HG03457 (cell line): ENCODE results near the gene GALR2.

Source experiments
- ATAC-seq: cut with Tn5 transposase; IDR thresholded peaks from one replicate; pipeline ENCODE4 v1.9.1; 2021; ENCODE audit warnings: moderate number of reproducible peaks; ENCODE audit not compliant: unreplicated experiment

GALR2 gene

DNA sequence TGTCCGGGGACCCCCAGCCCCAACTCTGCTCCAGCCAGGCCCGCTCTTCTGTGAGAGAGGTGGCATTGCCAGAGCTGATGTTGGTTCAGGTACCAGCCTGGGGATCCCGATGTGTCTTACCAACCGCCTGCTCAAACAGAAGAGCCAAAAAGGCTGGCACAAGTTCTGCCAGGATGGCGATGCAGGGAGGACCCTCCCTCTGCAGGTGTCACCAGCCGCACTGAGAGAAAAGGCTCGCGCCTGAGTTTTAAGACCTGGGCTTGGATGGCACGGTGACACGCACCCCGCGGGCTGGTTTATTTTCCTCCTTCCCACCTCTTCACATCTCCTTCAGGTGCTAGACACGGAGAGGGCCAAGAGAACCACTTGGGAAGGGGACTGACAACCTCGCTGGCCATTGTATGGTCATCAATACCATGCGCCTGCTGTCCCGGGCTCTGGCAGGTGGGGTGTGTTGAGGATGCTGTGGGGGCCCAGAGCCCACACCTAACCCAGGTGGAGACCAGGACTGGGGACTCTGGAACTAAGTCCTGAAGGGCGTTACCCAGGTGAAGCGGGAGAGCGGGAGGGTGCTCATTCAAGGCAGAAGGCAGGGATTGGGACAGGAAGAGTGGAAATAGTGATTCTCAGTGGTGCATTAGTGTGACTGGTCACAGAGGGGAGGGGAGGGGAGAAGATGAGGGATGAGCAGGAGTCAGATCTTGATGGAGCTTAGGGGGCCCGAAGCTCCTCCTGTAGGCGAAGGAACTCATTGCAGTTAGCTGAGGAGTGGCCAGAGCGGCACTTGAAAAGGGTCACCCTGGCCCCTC lies 50.2 kb downstream of the GALR2 start:
- ATAC-seq = no peak

DNA sequence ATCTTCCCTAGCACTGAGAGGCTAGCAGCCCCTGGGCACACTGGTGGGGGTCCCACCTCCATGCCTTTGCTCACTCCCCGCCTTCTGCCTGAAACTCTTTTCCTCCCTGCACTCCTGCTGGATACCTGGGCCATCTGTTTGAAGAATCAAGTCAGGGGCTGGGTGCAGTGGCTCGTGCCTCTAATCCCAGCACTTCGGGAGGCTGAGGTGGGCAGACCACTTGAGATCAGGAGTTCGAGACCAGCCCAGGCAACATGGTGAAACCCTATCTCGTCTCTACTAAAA lies 50.8 kb downstream of the GALR2 start:
- no peak for ATAC-seq

DNA sequence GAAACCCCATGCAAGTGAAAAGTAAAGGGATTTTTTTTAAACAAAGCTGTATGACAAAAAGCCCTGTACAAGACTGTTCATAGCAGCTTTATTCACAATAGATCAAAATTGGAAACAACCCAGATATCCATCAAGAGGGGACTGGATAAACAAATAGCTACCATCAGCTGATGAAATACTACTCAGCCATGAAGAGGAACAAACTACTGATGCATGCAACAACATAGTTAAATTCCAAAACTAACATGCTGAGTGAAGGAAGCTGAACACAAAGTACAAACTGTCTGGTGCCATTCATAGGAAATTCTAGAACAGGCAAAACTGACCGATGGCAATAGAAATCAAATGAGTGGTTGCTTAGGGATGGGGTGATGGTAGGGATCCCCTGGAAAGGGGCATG lies 51.3 kb downstream of the GALR2 start:
- no peak for ATAC-seq
